Stomach (tissue), 4 donors: ENCODE measurements around the gene PLXNA2.

Source experiments
- CTCF ChIP-seq, 7 experiments: fragments of 450-650 bp in 4 of 7; fragments of 200-600 bp in 3 of 7; sonication (generic) in 3 of 7; IDR thresholded peaks; one replicate each; pipeline ENCODE4 v1.5.1; 2016 to 2019; ENCODE audit warnings: antibody characterized with exemption in 7 of 7, control low read depth in 2 of 7, mild to moderate bottlenecking in 1 of 7
- EP300 ChIP-seq: sonication (generic); formaldehyde crosslinking; IDR thresholded peaks from one replicate; pipeline ENCODE4 v1.6.1; 2017; ENCODE audit warnings: antibody characterized with exemption
- POLR2A ChIP-seq, 4 donors: fragments of 450-650 bp; IDR thresholded peaks; one replicate each; pipeline ENCODE4 v1.6.1; 2016; ENCODE audit warnings: antibody characterized with exemption in 4 of 4, control low read depth in 2 of 4, mild to moderate bottlenecking in 1 of 4, moderate library complexity in 1 of 4

- TF ChIP-seq CTCF (IDR thresholded peaks at IDR 0.05) (no peak), EP300 (no peak), POLR2A (IDR thresholded peaks at IDR 0.05) (no peak)
These were observed 53.4 kb downstream of the PLXNA2 start for GRCh38 chr1:208190784-208191183.
